Endothelial cell of umbilical vein (primary cell): ENCODE data around the gene TFCP2.

Source experiments
- CTCF ChIP-seq, 2 donors: IDR thresholded peaks; 1 replicate in 1 of 2; 2 replicates in 1 of 2; pipeline ENCODE4 v1.5.1; 2011; ENCODE audit warnings: low read length in 2 of 2, mild to moderate bottlenecking in 2 of 2, moderate library complexity in 2 of 2, control low read depth in 1 of 2, inconsistent platforms in 1 of 2, low read depth in 1 of 2; ENCODE audit not compliant: insufficient read depth in 1 of 2; ENCODE audit errors: extremely low read depth in 1 of 2
- EZH2 ChIP-seq: IDR thresholded peaks from 2 replicates; pipeline ENCODE4 v1.6.1; 2012; ENCODE audit warnings: borderline replicate concordance, low read depth, mild to moderate bottlenecking, moderate library complexity, low read length, inconsistent platforms; ENCODE audit not compliant: severe bottlenecking
- MAX ChIP-seq: IDR thresholded peaks from 2 replicates; pipeline ENCODE4 v1.6.1; 2011; ENCODE audit not compliant: insufficient read depth, insufficient read length
- POLR2A ChIP-seq: IDR thresholded peaks from 2 replicates; pipeline ENCODE4 v1.6.1; 2012; ENCODE audit warnings: low read depth, mild to moderate bottlenecking, control low read depth, low read length
- POLR2AphosphoS5 ChIP-seq: IDR thresholded peaks from 2 replicates; pipeline ENCODE4 v1.6.1; 2012; ENCODE audit warnings: low read depth, mild to moderate bottlenecking, control low read depth, low read length, moderate library complexity; ENCODE audit not compliant: insufficient read depth

GRCh38 chr12:51131745-51132521 is 41.0 kb downstream of the TFCP2 start:
- no peak for TF ChIP-seq EZH2
- no peak for TF ChIP-seq CTCF (IDR thresholded peaks at IDR 0.05; ENCODE audit: extremely low read depth in 1 of 2, insufficient read depth in 1 of 2, low read depth in 1 of 2, low read length in 2 of 2)
- no peak for TF ChIP-seq MAX
- no peak for TF ChIP-seq POLR2AphosphoS5
- no peak for TF ChIP-seq POLR2A
